CD4-positive, alpha-beta memory T cell (primary cell): ENCODE measurements around the gene TENM3. TPM values are rescaled to one million over a fixed set of nuclear protein-coding genes. Genes with fewer than 3 reads are reported as not detected.

Experiments
- CTCF ChIA-PET: fragments of 350-600 bp; sonication (Branson Sonifier 250); formaldehyde crosslinking; loops from one replicate; lab custom pipeline; 2021; ENCODE audit warnings: inconsistent platforms; ENCODE audit not compliant: partially characterized antibody; lab: Charles Lee
- POLR2A ChIA-PET: fragments of 350-600 bp; sonication (Branson Sonifier 250); formaldehyde crosslinking; loops from one replicate; lab custom pipeline; 2021; ENCODE audit not compliant: partially characterized antibody; lab: Charles Lee
- DNase-seq, 5 donors: peaks; one replicate each; pipeline versions ENCODE4 v3.0.0 to v3.0.0-alpha.2; 2020 to 2022; ENCODE audit warnings: mixed read lengths in 1 of 5
- H3K27ac ChIP-seq: one replicate; pipeline ENCODE4 v1.7.0; 2013; ENCODE audit warnings: low read depth, low read length
- H3K27me3 ChIP-seq: 2 replicates; pipeline ENCODE4 v1.7.0; 2013; ENCODE audit warnings: mild to moderate bottlenecking, low read length, moderate library complexity; ENCODE audit not compliant: insufficient read depth
- H3K36me3 ChIP-seq: 2 replicates; pipeline ENCODE4 v1.7.0; 2013; ENCODE audit warnings: mild to moderate bottlenecking, low read length, moderate library complexity; ENCODE audit not compliant: insufficient read depth
- H3K4me1 ChIP-seq: 2 replicates; pipeline ENCODE4 v1.7.0; 2013; ENCODE audit warnings: mild to moderate bottlenecking, low read length, moderate library complexity; ENCODE audit not compliant: insufficient read depth
- H3K4me3 ChIP-seq, 2 donors: one replicate each; pipeline ENCODE4 v1.7.0; 2013; ENCODE audit warnings: low read length in 2 of 2, mild to moderate bottlenecking in 1 of 2
- H3K9me3 ChIP-seq, 2 donors: one replicate each; pipeline ENCODE4 v1.7.0; 2013; ENCODE audit warnings: low read length in 2 of 2, control low read depth in 1 of 2; ENCODE audit not compliant: control insufficient read depth in 1 of 2
- H3K27ac Mint-ChIP-seq, 7 donors: one replicate each; pipeline ENCODE4 v1.8.0; 2020 to 2021; ENCODE audit warnings: mixed read lengths in 7 of 7, mild to moderate bottlenecking in 6 of 7, inconsistent platforms in 3 of 7, moderate library complexity in 3 of 7
- H3K27me3 Mint-ChIP-seq, 2 donors: one replicate each; pipeline ENCODE4 v1.8.0; 2020 to 2021; ENCODE audit warnings: mixed read lengths in 2 of 2
- H3K36me3 Mint-ChIP-seq, 2 donors: one replicate each; pipeline ENCODE4 v1.8.0; 2020 to 2021; ENCODE audit warnings: mixed read lengths in 2 of 2, inconsistent platforms in 1 of 2, mild to moderate bottlenecking in 1 of 2
- H3K4me1 Mint-ChIP-seq, 4 donors: one replicate each; pipeline ENCODE4 v1.8.0; 2020 to 2021; ENCODE audit warnings: mixed read lengths in 4 of 4, mild to moderate bottlenecking in 1 of 4
- H3K4me3 Mint-ChIP-seq, 8 donors: one replicate each; pipeline ENCODE4 v1.8.0; 2020 to 2021; ENCODE audit warnings: mixed read lengths in 8 of 8, mild to moderate bottlenecking in 7 of 8, moderate library complexity in 6 of 8, inconsistent platforms in 3 of 8
- H3K9me3 Mint-ChIP-seq, 8 donors: one replicate each; pipeline ENCODE4 v1.8.0; 2020 to 2021; ENCODE audit warnings: mixed read lengths in 8 of 8, mild to moderate bottlenecking in 5 of 8, inconsistent platforms in 3 of 8, moderate library complexity in 1 of 8
- intact Hi-C: fragments of 100-400 bp; cut with micrococcal nuclease; formaldehyde crosslinking; loops from one replicate; pipeline ENCODE4 v1.15.1; 2023
- polyA plus RNA-seq, 2 donors: library from polyadenylated mRNA; unstranded; fragments of 300-500 nt; fragmentation: Illumina TruSeq; gene quantifications; one replicate each; pipeline ENCODE4 v1.2.3, GENCODE V29; 2021
- total RNA-seq, 2 experiments: library from RNA; stranded (reverse); gene quantifications; one replicate each; pipeline ENCODE4 v1.2.3, GENCODE V29; 2021

The TENM3 gene
- total and polyA plus RNA-seq, 4 experiments from 2014 or later = not detected

- H3K36me3 Mint-ChIP-seq = no peaks in the 10 kb centered on the region
- no peaks in the 10 kb centered on the region for H3K4me1 ChIP-seq
- no peak for DNase-seq
- no peak overlapping the region for H3K4me3 ChIP-seq
- ChIA-PET POLR2A (no interaction called here), CTCF (no interaction called here)
- no peaks in the 10 kb centered on the region for H3K36me3 ChIP-seq
- no peak overlapping the region for H3K27ac ChIP-seq
- intact Hi-C loops = no loop called here
- peaks cover 0 to 4% (median 0%) of the 10 kb centered on the region in 8 donors for H3K9me3 Mint-ChIP-seq
- H3K9me3 ChIP-seq = no peaks in the 10 kb centered on the region
- H3K27me3 Mint-ChIP-seq = peaks cover 0 to 1% of the 10 kb centered on the region in 2 donors
- no peaks in the 10 kb centered on the region for H3K4me1 Mint-ChIP-seq
- no peak overlapping the region for H3K27ac Mint-ChIP-seq
- no peaks in the 10 kb centered on the region for H3K27me3 ChIP-seq
- no peak overlapping the region for H3K4me3 Mint-ChIP-seq
Measured at GRCh38 chr4:182227611-182228010, 15.6 kb upstream of the TENM3 start.

DNA sequence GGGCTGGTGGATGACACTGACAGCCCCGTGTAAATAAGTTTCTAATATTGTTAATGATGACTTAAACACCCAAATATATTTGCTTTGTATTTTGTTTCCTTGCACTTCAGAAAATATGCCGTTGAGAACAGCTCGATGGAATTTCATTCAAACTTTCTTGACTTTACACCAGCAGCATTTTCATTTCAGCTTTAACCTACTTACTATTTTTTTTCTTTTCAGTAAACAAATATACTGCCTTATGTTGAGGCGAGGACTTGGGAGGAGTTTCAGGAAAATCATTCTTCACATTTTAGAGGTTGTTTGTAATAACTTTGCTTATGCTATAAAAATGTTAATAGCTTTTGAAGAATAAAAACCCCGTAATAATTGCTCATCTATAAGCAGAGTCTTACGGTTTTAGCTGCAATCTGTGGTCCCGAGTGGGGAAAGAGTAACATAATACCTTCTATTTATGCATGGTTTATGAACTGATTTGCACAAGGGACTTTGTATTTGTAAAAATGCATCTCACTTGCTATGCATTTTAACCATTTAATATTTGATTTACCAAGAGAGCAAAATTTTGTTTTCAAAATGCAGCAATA lies 14.1 kb upstream of the TENM3 start:
- CTCF ChIA-PET = no interaction called here
- H3K36me3 ChIP-seq = no peaks in the 10 kb centered on the region
- H3K4me3 ChIP-seq = no peak overlapping the region

GRCh38 chr4:182230256-182230655 lies 12.9 kb upstream of the TENM3 start:
- intact Hi-C loops = no loop called here
- H3K27me3 Mint-ChIP-seq = no peaks in the 10 kb centered on the region
- peaks cover 0 to 4% (median 0%) of the 10 kb centered on the region in 8 donors for H3K9me3 Mint-ChIP-seq
- CTCF ChIA-PET = no interaction called here
- Histone ChIP-seq H3K27me3 (no peaks in the 10 kb centered on the region), H3K4me3 (no peak overlapping the region), H3K27ac (no peak overlapping the region), H3K36me3 (no peaks in the 10 kb centered on the region), H3K9me3 (no peaks in the 10 kb centered on the region), H3K4me1 (no peaks in the 10 kb centered on the region)
- POLR2A ChIA-PET = no interaction called here
- no peak for DNase-seq
- no peaks in the 10 kb centered on the region for H3K4me1 Mint-ChIP-seq
- H3K27ac Mint-ChIP-seq = no peak overlapping the region
- no peak overlapping the region for H3K4me3 Mint-ChIP-seq
- no peaks in the 10 kb centered on the region for H3K36me3 Mint-ChIP-seq

More for the DNA sequence above, 14.1 kb upstream of the TENM3 start:
- H3K27ac Mint-ChIP-seq = no peak overlapping the region
- no peaks in the 10 kb centered on the region for H3K36me3 Mint-ChIP-seq
- Histone ChIP-seq H3K27ac (no peak overlapping the region), H3K27me3 (no peaks in the 10 kb centered on the region), H3K9me3 (no peaks in the 10 kb centered on the region), H3K4me1 (no peaks in the 10 kb centered on the region)
- H3K4me3 Mint-ChIP-seq = no peak overlapping the region
- H3K9me3 Mint-ChIP-seq = peaks cover 0 to 4% (median 0%) of the 10 kb centered on the region in 8 donors
- intact Hi-C loops = no loop called here
- H3K27me3 Mint-ChIP-seq = no peaks in the 10 kb centered on the region
- POLR2A ChIA-PET = no interaction called here
- no peaks in the 10 kb centered on the region for H3K4me1 Mint-ChIP-seq
- DNase-seq = no peak

DNA sequence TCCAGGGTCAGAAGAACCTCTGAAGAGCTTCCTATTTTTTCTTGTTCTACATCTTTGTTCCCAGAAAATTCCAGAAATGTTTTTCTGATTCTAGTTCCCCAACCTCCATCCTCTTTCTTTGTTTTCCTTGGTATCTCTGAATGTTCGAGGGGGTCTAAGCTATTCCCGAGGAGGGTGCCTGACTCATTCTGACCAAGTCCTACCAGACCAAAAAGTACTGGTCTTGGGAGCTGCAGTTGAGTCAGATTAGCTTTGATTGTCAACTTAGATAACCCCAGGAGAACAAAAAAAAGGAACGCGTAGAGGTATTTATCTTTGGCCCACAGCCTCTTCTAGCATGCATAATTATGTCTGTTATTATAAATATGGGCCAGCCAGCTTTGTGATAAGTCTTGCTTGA lies 12.1 kb upstream of the TENM3 start:
- Histone ChIP-seq H3K4me1 (no peaks in the 10 kb centered on the region), H3K27ac (no peak overlapping the region), H3K9me3 (no peaks in the 10 kb centered on the region), H3K36me3 (no peaks in the 10 kb centered on the region), H3K4me3 (no peak overlapping the region), H3K27me3 (no peaks in the 10 kb centered on the region)
- POLR2A ChIA-PET = no interaction called here
- Mint-ChIP-seq H3K27ac (no peak overlapping the region), H3K4me1 (no peaks in the 10 kb centered on the region), H3K4me3 (no peak overlapping the region), H3K9me3 (peaks cover 0 to 4% (median 0%) of the 10 kb centered on the region in 8 donors), H3K36me3 (no peaks in the 10 kb centered on the region), H3K27me3 (no peaks in the 10 kb centered on the region)
- CTCF ChIA-PET = no interaction called here
- no peak for DNase-seq
- intact Hi-C loops = no loop called here

DNA sequence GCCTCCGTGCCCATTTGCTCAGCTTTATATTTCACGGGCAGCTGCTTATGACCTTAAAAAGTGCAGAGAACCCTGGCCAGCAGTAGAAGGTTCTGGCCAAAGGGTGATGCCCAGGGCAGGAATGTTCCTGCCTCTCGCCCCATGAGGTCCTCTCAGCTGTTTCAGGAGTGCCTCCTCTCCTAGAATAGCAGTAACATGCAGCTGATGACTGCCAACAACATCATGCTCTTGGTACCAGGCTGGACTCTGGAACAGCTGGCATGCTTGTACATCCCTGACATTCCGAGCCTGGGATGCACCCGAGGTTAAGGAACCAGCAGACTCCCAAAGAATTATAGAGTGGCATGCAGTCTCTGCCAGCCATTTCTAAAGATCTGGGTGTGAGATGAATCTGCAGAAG lies 11.7 kb upstream of the TENM3 start:
- POLR2A ChIA-PET = no interaction called here
- Histone ChIP-seq H3K9me3 (no peaks in the 10 kb centered on the region), H3K27ac (no peak overlapping the region), H3K4me3 (no peak overlapping the region), H3K27me3 (no peaks in the 10 kb centered on the region), H3K36me3 (no peaks in the 10 kb centered on the region), H3K4me1 (no peaks in the 10 kb centered on the region)
- Mint-ChIP-seq H3K9me3 (peaks cover 0 to 4% (median 0%) of the 10 kb centered on the region in 8 donors), H3K4me1 (no peaks in the 10 kb centered on the region), H3K27ac (no peak overlapping the region), H3K4me3 (no peak overlapping the region), H3K27me3 (no peaks in the 10 kb centered on the region), H3K36me3 (no peaks in the 10 kb centered on the region)
- intact Hi-C loops = no loop called here
- no peak for DNase-seq
- CTCF ChIA-PET = no interaction called here

- ChIA-PET POLR2A (no interaction called here), CTCF (no interaction called here)
- intact Hi-C loops = no loop called here
- Mint-ChIP-seq H3K4me1 (no peaks in the 10 kb centered on the region), H3K27me3 (no peaks in the 10 kb centered on the region), H3K4me3 (no peak overlapping the region), H3K27ac (no peak overlapping the region), H3K9me3 (peaks cover 0 to 4% (median 0%) of the 10 kb centered on the region in 8 donors), H3K36me3 (no peaks in the 10 kb centered on the region)
- Histone ChIP-seq H3K27me3 (no peaks in the 10 kb centered on the region), H3K27ac (no peak overlapping the region), H3K4me1 (no peaks in the 10 kb centered on the region), H3K36me3 (no peaks in the 10 kb centered on the region), H3K9me3 (no peaks in the 10 kb centered on the region), H3K4me3 (no peak overlapping the region)
- DNase-seq = no peak
Measured at GRCh38 chr4:182233310-182234090, 9.7 kb upstream of the TENM3 start.

DNA sequence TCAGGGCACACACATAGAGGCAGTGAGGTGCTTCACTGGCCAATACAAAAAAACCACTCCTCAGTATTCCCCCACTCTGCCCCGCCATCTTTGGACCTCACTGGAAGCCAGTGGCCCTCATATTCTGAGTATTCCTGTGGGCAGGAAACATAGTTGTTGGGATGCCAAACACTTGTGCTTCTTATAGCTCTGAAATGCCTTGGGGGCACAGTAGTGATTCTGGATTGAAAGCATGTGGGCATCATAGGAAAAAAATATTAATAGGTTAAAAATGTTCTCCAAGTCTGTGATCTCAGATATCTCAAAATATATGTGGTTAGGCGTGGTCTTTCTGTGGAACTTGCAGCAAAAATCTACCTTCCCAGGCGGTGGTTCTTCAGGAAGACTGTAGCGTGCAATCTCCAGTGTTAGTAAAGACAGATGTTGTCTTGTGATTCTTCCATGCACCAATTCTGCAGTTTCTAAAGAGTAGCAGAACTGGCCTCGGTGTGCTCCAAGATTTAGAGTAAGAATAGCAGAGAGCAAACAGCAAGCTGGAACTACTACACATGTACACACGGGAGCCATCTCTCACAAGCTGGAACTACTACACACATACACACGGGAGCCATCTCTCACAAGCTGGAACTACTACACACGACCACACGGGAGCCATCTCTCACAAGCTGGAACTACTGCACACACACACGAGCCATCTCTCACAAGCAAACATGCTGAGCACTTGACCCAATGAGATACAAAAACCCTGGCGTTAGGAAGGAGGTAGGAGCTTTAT lies 8.0 kb upstream of the TENM3 start:
- no peaks in the 10 kb centered on the region for H3K36me3 Mint-ChIP-seq
- H3K4me1 ChIP-seq = no peaks in the 10 kb centered on the region
- H3K9me3 Mint-ChIP-seq = peaks cover 0 to 4% (median 0%) of the 10 kb centered on the region in 8 donors
- intact Hi-C loops = no loop called here
- no peaks in the 10 kb centered on the region for H3K9me3 ChIP-seq
- H3K4me1 Mint-ChIP-seq = no peaks in the 10 kb centered on the region
- H3K27me3 Mint-ChIP-seq = no peaks in the 10 kb centered on the region
- H3K27ac Mint-ChIP-seq = no peak overlapping the region
- ChIA-PET POLR2A (no interaction called here), CTCF (no interaction called here)
- no peak for DNase-seq
- H3K27ac ChIP-seq = no peak overlapping the region
- H3K4me3 Mint-ChIP-seq = no peak overlapping the region
- no peak overlapping the region for H3K4me3 ChIP-seq
- H3K27me3 ChIP-seq = no peaks in the 10 kb centered on the region
- no peaks in the 10 kb centered on the region for H3K36me3 ChIP-seq
